ENCODE data around the gene ARHGAP26. TPM values are rescaled to one million over a fixed set of nuclear protein-coding genes. Genes with fewer than 3 reads are reported as not detected.

ARHGAP26 gene
- total and polyA plus RNA-seq, 12 donors, result 7.5 to 45.8 (median 37.2) TPM

GRCh38 chr5:143177263-143177983, 407.2 kb downstream of the ARHGAP26 start:
- H3K27ac ChIP-seq, result peak overlapping the region in 3 of 10 donors; percentile 6 to 54 (median 7)
- DNase-seq (no peak), ATAC-seq (peak in 6 of 8 donors; percentile 23 to 65 (median 54))
- intact Hi-C loops (cut with DNase I), result no loop called here
- WGBS, 2 donors, result 52 to 67% methylated on average over 9 of the region's 9 CpGs
- no peaks in the 10 kb centered on the region for H3K27me3 ChIP-seq
- H3K36me3 ChIP-seq, result peaks cover 0 to 19% (median 0%) of the 10 kb centered on the region in 9 donors
- no peaks in the 10 kb centered on the region for H3K9me3 ChIP-seq
- TF ChIP-seq CTCF (IDR thresholded peaks at IDR 0.05), result no peak
- H3K4me3 ChIP-seq, result no peak overlapping the region
- peaks cover 0 to 71% (median 33%) of the 10 kb centered on the region in 9 donors for H3K4me1 ChIP-seq

GRCh38 chr5:143179126-143179740, 409.1 kb downstream of the ARHGAP26 start:
- Histone ChIP-seq H3K27me3 (no peaks in the 10 kb centered on the region), H3K4me3 (no peak overlapping the region), H3K4me1 (peaks cover 0 to 73% (median 46%) of the 10 kb centered on the region in 9 donors), H3K9me3 (no peaks in the 10 kb centered on the region), H3K36me3 (peaks cover 0 to 6% (median 0%) of the 10 kb centered on the region in 9 donors), H3K27ac (no peak overlapping the region)
- no peak for TF ChIP-seq CTCF (IDR thresholded peaks at IDR 0.05)
- WGBS, 2 donors, result 90 to 91% methylated on average over 6 of the region's 6 CpGs
- DNase-seq, result no peak
- intact Hi-C loops (cut with DNase I), result no loop called here
- no peak for ATAC-seq

- Histone ChIP-seq H3K27me3 (no peaks in the 10 kb centered on the region), H3K4me1 (peaks cover 0 to 80% (median 35%) of the 10 kb centered on the region in 9 donors), H3K36me3 (peaks cover 0 to 6% (median 0%) of the 10 kb centered on the region in 9 donors), H3K27ac (no peak overlapping the region), H3K9me3 (no peaks in the 10 kb centered on the region), H3K4me3 (no peak overlapping the region)
- intact Hi-C loops (cut with DNase I), result loop anchor here in 1 of 10 donors (10.0 kb wide), 1 partner anchor 214 kb away; no protein-coding TSS in a partner anchor
- 91 to 95% methylated on average over 1 of the region's 1 CpG for WGBS, 2 donors
- no peak for ATAC-seq
- TF ChIP-seq CTCF (IDR thresholded peaks at IDR 0.05), result no peak
- no peak for DNase-seq
These were observed 410.6 kb downstream of the ARHGAP26 start for GRCh38 chr5:143180751-143181150.

- Histone ChIP-seq H3K4me3 (no peak overlapping the region), H3K9me3 (no peaks in the 10 kb centered on the region), H3K27me3 (no peaks in the 10 kb centered on the region), H3K4me1 (peaks cover 0 to 80% (median 33%) of the 10 kb centered on the region in 9 donors), H3K27ac (no peak overlapping the region), H3K36me3 (peaks cover 0 to 6% (median 0%) of the 10 kb centered on the region in 9 donors)
- 57 to 64% methylated on average over 3 of the region's 3 CpGs for WGBS, 2 donors
- ATAC-seq, result no peak
- intact Hi-C loops (cut with DNase I), result loop anchor here in 1 of 10 donors (10.0 kb wide), 1 partner anchor 214 kb away; no protein-coding TSS in a partner anchor
- no peak for TF ChIP-seq CTCF (IDR thresholded peaks at IDR 0.05)
- DNase-seq, result no peak
These were observed 411.0 kb downstream of the ARHGAP26 start for GRCh38 chr5:143181173-143181572.

All from heart right ventricle (tissue), 16 donors.